ENCODE data around the gene RBM14.

The RBM14 gene

GRCh38 chr11:66614073-66614472, 2.4 kb upstream of the RBM14 start:
- H3K9me3 ChIP-seq (ENCODE audit: insufficient read depth, low read length): peaks cover 5% of the 10 kb centered on the region; the same call in 1 of the 2 replicates
- H3K4me3 ChIP-seq (ENCODE audit: insufficient read length, low read depth): no peak overlapping the region
- H3K9ac ChIP-seq (ENCODE audit: insufficient read length, low read depth): no peak overlapping the region
- no peak for DNase-seq (ENCODE audit: low read depth, low spot score)
- H3K27me3 ChIP-seq (ENCODE audit: insufficient read depth, insufficient read length): no peaks in the 10 kb centered on the region
- H3K36me3 ChIP-seq (ENCODE audit: insufficient read depth, insufficient read length, low read length): peaks cover 26% of the 10 kb centered on the region
- no peaks in the 10 kb centered on the region for H3K4me1 ChIP-seq (ENCODE audit: insufficient read depth, insufficient read length)
- TF ChIP-seq SUZ12 (IDR thresholded peaks at IDR 0.05; ENCODE audit: extremely low read depth, insufficient read depth, insufficient read length) (no peak), YY1 (IDR thresholded peaks at IDR 0.05; ENCODE audit: insufficient read depth, insufficient read length) (no peak), ZNF274 (IDR thresholded peaks at IDR 0.05; ENCODE audit: low read depth, low read length) (no peak)

- H3K27me3 ChIP-seq (ENCODE audit: insufficient read depth, insufficient read length): no peaks in the 10 kb centered on the region
- peak overlapping the region; percentile 98 for H3K4me3 ChIP-seq (ENCODE audit: insufficient read length, low read depth)
- peaks cover 3% of the 10 kb centered on the region for H3K4me1 ChIP-seq (ENCODE audit: insufficient read depth, insufficient read length)
- peaks cover 49% of the 10 kb centered on the region for H3K36me3 ChIP-seq (ENCODE audit: insufficient read depth, insufficient read length, low read length)
- no peak for TF ChIP-seq YY1 (IDR thresholded peaks at IDR 0.05; ENCODE audit: insufficient read depth, insufficient read length)
- TF ChIP-seq ZNF274 (IDR thresholded peaks at IDR 0.05; ENCODE audit: low read depth, low read length): no peak
- no peak for TF ChIP-seq SUZ12 (IDR thresholded peaks at IDR 0.05; ENCODE audit: extremely low read depth, insufficient read depth, insufficient read length)
- H3K9ac ChIP-seq (ENCODE audit: insufficient read length, low read depth): peak overlapping the region; percentile 100
- no peaks in the 10 kb centered on the region for H3K9me3 ChIP-seq (ENCODE audit: insufficient read depth, low read length)
- no peak for DNase-seq (ENCODE audit: low read depth, low spot score)
These were observed 865 bp downstream of the RBM14 start for GRCh38 chr11:66617155-66617834.

GRCh38 chr11:66619080-66619554, 2.7 kb downstream of the RBM14 start:
- H3K4me3 ChIP-seq (ENCODE audit: insufficient read length, low read depth): peak overlapping the region; percentile 98
- peaks cover 68% of the 10 kb centered on the region for H3K36me3 ChIP-seq (ENCODE audit: insufficient read depth, insufficient read length, low read length)
- H3K9me3 ChIP-seq (ENCODE audit: insufficient read depth, low read length): no peaks in the 10 kb centered on the region
- no peaks in the 10 kb centered on the region for H3K27me3 ChIP-seq (ENCODE audit: insufficient read depth, insufficient read length)
- peaks cover 3% of the 10 kb centered on the region for H3K4me1 ChIP-seq (ENCODE audit: insufficient read depth, insufficient read length)
- TF ChIP-seq ZNF274 (IDR thresholded peaks at IDR 0.05; ENCODE audit: low read depth, low read length): no peak
- TF ChIP-seq YY1 (IDR thresholded peaks at IDR 0.05; ENCODE audit: insufficient read depth, insufficient read length): no peak
- TF ChIP-seq SUZ12 (IDR thresholded peaks at IDR 0.05; ENCODE audit: extremely low read depth, insufficient read depth, insufficient read length): no peak
- DNase-seq (ENCODE audit: low read depth, low spot score): no peak
- no peak overlapping the region for H3K9ac ChIP-seq (ENCODE audit: insufficient read length, low read depth)

DNA sequence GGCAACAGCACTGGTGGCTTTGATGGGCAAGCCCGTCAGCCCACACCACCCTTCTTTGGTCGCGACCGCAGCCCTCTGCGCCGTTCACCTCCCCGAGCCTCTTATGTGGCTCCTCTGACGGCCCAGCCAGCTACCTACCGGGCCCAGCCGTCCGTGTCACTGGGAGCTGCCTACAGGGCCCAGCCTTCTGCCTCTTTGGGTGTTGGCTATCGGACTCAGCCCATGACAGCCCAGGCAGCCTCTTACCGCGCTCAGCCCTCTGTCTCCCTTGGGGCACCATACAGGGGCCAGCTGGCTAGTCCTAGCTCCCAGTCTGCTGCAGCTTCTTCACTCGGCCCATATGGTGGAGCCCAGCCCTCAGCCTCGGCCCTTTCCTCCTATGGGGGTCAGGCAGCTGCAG, 8.0 kb downstream of the RBM14 start:
- no peak for TF ChIP-seq YY1 (IDR thresholded peaks at IDR 0.05; ENCODE audit: insufficient read depth, insufficient read length)
- no peak for TF ChIP-seq ZNF274 (IDR thresholded peaks at IDR 0.05; ENCODE audit: low read depth, low read length)
- TF ChIP-seq SUZ12 (IDR thresholded peaks at IDR 0.05; ENCODE audit: extremely low read depth, insufficient read depth, insufficient read length): no peak
- Histone ChIP-seq H3K27me3 (ENCODE audit: insufficient read depth, insufficient read length) (no peaks in the 10 kb centered on the region), H3K4me3 (ENCODE audit: insufficient read length, low read depth) (no peak overlapping the region), H3K36me3 (ENCODE audit: insufficient read depth, insufficient read length, low read length) (peaks cover 96% of the 10 kb centered on the region), H3K4me1 (ENCODE audit: insufficient read depth, insufficient read length) (peaks cover 6% of the 10 kb centered on the region), H3K9me3 (ENCODE audit: insufficient read depth, low read length) (no peaks in the 10 kb centered on the region), H3K9ac (ENCODE audit: insufficient read length, low read depth) (no peak overlapping the region)
- DNase-seq (ENCODE audit: low read depth, low spot score): no peak

DNA sequence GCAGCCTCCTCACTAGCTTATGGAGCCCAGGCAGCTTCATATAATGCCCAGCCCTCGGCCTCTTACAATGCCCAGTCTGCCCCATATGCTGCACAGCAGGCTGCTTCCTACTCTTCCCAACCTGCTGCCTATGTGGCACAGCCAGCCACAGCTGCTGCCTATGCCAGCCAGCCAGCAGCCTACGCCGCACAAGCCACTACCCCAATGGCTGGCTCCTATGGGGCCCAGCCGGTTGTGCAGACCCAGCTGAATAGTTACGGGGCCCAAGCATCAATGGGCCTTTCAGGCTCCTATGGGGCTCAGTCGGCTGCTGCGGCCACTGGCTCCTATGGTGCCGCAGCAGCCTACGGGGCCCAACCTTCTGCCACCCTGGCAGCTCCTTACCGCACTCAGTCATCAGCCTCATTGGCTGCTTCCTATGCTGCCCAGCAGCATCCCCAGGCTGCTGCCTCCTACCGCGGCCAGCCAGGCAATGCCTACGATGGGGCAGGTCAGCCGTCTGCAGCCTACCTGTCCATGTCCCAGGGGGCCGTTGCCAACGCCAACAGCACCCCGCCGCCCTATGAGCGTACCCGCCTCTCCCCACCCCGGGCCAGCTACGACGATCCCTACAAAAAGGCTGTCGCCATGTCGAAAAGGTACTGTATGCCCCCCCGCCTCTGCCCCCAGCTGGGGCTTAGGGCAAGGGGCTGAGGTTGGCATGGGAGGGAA, 8.8 kb downstream of the RBM14 start:
- peaks cover 6% of the 10 kb centered on the region for H3K4me1 ChIP-seq (ENCODE audit: insufficient read depth, insufficient read length)
- H3K9ac ChIP-seq (ENCODE audit: insufficient read length, low read depth): no peak overlapping the region
- no peaks in the 10 kb centered on the region for H3K9me3 ChIP-seq (ENCODE audit: insufficient read depth, low read length)
- TF ChIP-seq SUZ12 (IDR thresholded peaks at IDR 0.05; ENCODE audit: extremely low read depth, insufficient read depth, insufficient read length) (no peak), YY1 (IDR thresholded peaks at IDR 0.05; ENCODE audit: insufficient read depth, insufficient read length) (no peak), ZNF274 (IDR thresholded peaks at IDR 0.05; ENCODE audit: low read depth, low read length) (no peak)
- H3K4me3 ChIP-seq (ENCODE audit: insufficient read length, low read depth): no peak overlapping the region
- DNase-seq (ENCODE audit: low read depth, low spot score): no peak
- peaks cover 98% of the 10 kb centered on the region for H3K36me3 ChIP-seq (ENCODE audit: insufficient read depth, insufficient read length, low read length)
- H3K27me3 ChIP-seq (ENCODE audit: insufficient read depth, insufficient read length): no peaks in the 10 kb centered on the region

DNA sequence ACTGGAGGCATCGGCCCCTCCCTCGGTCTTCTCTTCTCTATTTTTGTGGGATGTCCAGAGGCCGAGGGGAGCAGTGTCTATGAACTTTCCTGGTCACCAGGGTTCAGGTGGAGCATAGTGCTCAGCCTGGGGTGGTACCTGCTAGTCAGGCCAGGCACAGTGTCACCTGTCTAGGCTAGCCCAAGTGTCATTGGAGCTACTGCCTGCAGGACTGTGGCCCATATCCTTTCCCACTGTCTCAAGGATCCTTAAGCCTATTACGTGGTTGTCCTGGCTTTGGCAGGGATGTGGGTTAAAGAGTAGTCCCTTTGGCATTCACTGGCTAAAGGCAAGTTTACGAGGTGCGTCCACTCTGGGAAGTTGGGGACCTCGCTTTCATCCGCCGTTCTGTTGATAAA, 9.3 kb downstream of the RBM14 start:
- Histone ChIP-seq H3K36me3 (ENCODE audit: insufficient read depth, insufficient read length, low read length) (peaks cover 99% of the 10 kb centered on the region), H3K4me3 (ENCODE audit: insufficient read length, low read depth) (no peak overlapping the region), H3K4me1 (ENCODE audit: insufficient read depth, insufficient read length) (peaks cover 4% of the 10 kb centered on the region), H3K9me3 (ENCODE audit: insufficient read depth, low read length) (no peaks in the 10 kb centered on the region), H3K27me3 (ENCODE audit: insufficient read depth, insufficient read length) (no peaks in the 10 kb centered on the region), H3K9ac (ENCODE audit: insufficient read length, low read depth) (no peak overlapping the region)
- TF ChIP-seq ZNF274 (IDR thresholded peaks at IDR 0.05; ENCODE audit: low read depth, low read length) (no peak), YY1 (IDR thresholded peaks at IDR 0.05; ENCODE audit: insufficient read depth, insufficient read length) (no peak), SUZ12 (IDR thresholded peaks at IDR 0.05; ENCODE audit: extremely low read depth, insufficient read depth, insufficient read length) (no peak)
- DNase-seq (ENCODE audit: low read depth, low spot score): no peak

DNA sequence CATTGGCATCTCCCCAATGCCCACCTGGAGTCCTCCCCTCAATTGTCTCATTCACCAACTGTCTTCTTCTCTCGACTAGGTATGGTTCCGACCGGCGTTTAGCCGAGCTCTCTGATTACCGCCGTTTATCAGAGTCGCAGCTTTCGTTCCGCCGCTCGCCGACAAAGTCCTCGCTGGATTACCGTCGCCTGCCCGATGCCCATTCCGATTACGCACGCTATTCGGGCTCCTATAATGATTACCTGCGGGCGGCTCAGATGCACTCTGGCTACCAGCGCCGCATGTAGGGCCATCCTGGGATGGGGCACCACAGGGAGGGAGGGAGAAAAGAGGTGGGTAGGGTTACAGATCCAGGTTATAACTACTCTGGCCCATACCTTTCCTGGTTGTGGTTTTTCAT, 10.0 kb downstream of the RBM14 start:
- H3K27me3 ChIP-seq (ENCODE audit: insufficient read depth, insufficient read length): no peaks in the 10 kb centered on the region
- H3K9me3 ChIP-seq (ENCODE audit: insufficient read depth, low read length): no peaks in the 10 kb centered on the region
- H3K9ac ChIP-seq (ENCODE audit: insufficient read length, low read depth): no peak overlapping the region
- H3K4me3 ChIP-seq (ENCODE audit: insufficient read length, low read depth): no peak overlapping the region
- peaks cover 4% of the 10 kb centered on the region for H3K4me1 ChIP-seq (ENCODE audit: insufficient read depth, insufficient read length)
- H3K36me3 ChIP-seq (ENCODE audit: insufficient read depth, insufficient read length, low read length): peaks cover 96% of the 10 kb centered on the region
- no peak for DNase-seq (ENCODE audit: low read depth, low spot score)
- TF ChIP-seq ZNF274 (IDR thresholded peaks at IDR 0.05; ENCODE audit: low read depth, low read length) (no peak), YY1 (IDR thresholded peaks at IDR 0.05; ENCODE audit: insufficient read depth, insufficient read length) (no peak), SUZ12 (IDR thresholded peaks at IDR 0.05; ENCODE audit: extremely low read depth, insufficient read depth, insufficient read length) (no peak)

Data from NT2/D1 (cell line).